Fibroblast of lung (primary cell): ENCODE data around the gene KREMEN2.

Experiments
- CTCF ChIP-seq, 2 donors: IDR thresholded peaks in 1 of 2; conservative IDR thresholded peaks in 1 of 2; 1 replicate in 1 of 2; 2 replicates in 1 of 2; pipeline ENCODE4 v1.5.1; 2011 to 2012; ENCODE audit warnings: low read length in 2 of 2, control low read depth in 1 of 2, inconsistent platforms in 1 of 2, low read depth in 1 of 2, mild to moderate bottlenecking in 1 of 2
- EZH2 ChIP-seq: IDR thresholded peaks from 2 replicates; pipeline ENCODE4 v1.5.1; 2012; ENCODE audit warnings: low read length, control low read depth, mild to moderate bottlenecking; ENCODE audit errors: missing control alignments

- no peak for TF ChIP-seq CTCF (conservative IDR thresholded peaks at IDR 0.05 in 1 of 2, IDR thresholded peaks at IDR 0.05 in 1 of 2; ENCODE audit: low read depth in 1 of 2, low read length in 2 of 2)
- no peak for TF ChIP-seq EZH2
These were observed 6.5 kb downstream of the KREMEN2 start for GRCh38 chr16:2970563-2970962.
